Left lung (tissue), 10 donors: Measurements from ENCODE around the gene PRAC2. TPM values are rescaled to one million over a fixed set of nuclear protein-coding genes. Genes with fewer than 3 reads are reported as not detected.

Source experiments
- ATAC-seq: fragments of 200-7000 bp; cut with Tn5 transposase; one replicate; pipeline ENCODE4 v1.9.1; 2020; ENCODE audit warnings: moderate library complexity
- DNase-seq, 4 donors: peaks; one replicate each; pipeline ENCODE4 v3.0.0-alpha.2; 2013 to 2020
- H3K27ac ChIP-seq, 2 donors: fragments of 200-600 bp; sonication (generic) in 1 of 2; one replicate each; pipeline versions ENCODE4 v1.5.0 to v1.8.0; 2020 to 2021
- H3K27me3 ChIP-seq, 2 donors: fragments of 200-600 bp; sonication (generic) in 1 of 2; one replicate each; pipeline versions ENCODE4 v1.5.0 to v1.8.0; 2020 to 2021
- H3K36me3 ChIP-seq, 2 donors: fragments of 200-600 bp; sonication (generic) in 1 of 2; one replicate each; pipeline versions ENCODE4 v1.5.0 to v1.8.0; 2020 to 2021
- H3K4me1 ChIP-seq, 2 donors: fragments of 200-600 bp; one replicate each; pipeline ENCODE4 v1.8.0; 2021
- H3K4me3 ChIP-seq, 2 donors: fragments of 200-600 bp; sonication (generic) in 1 of 2; one replicate each; pipeline versions ENCODE4 v1.5.0 to v1.8.0; 2020 to 2021; ENCODE audit warnings: mild to moderate bottlenecking in 1 of 2
- H3K9me3 ChIP-seq, 2 donors: fragments of 200-600 bp; sonication (generic) in 1 of 2; one replicate each; pipeline versions ENCODE4 v1.5.0 to v1.8.0; 2020 to 2021
- intact Hi-C, 2 donors: fragments of 100-400 bp; cut with DNase I; formaldehyde crosslinking; loops; one replicate each; pipeline versions ENCODE4 v1.11.2 to v1.14.2; 2022
- polyA plus RNA-seq, 6 donors: library from polyadenylated mRNA; unstranded; fragments of 120-200 nt; gene quantifications; one replicate each; pipeline ENCODE4 v1.2.1, GENCODE V29; 2013; ENCODE audit not compliant: insufficient read length in 6 of 6
- total RNA-seq, 2 donors: library from RNA; stranded (reverse); fragmentation: NEBNext Ultra II Directional; extraction: Animal tissue kit (Norgen Biotek cat#: 25700); gene quantifications; one replicate each; pipeline ENCODE4 v1.2.1, GENCODE V29; 2021
- TF ChIP-seq, protein P1 (sequence below), 2 donors: fragments of 200-600 bp; sonication (generic) in 1 of 2; IDR thresholded peaks; one replicate each; pipeline versions ENCODE4 v1.5.0 to v1.8.0; 2021; ENCODE audit warnings: antibody characterized with exemption in 2 of 2
- donor health status: DM: no; HTN: yes; CAD: no.
- donor health status: DM: no; HTN: no; CAD: no.

Gene PRAC2
- total and polyA plus RNA-seq, 8 donors = not detected

DNA sequence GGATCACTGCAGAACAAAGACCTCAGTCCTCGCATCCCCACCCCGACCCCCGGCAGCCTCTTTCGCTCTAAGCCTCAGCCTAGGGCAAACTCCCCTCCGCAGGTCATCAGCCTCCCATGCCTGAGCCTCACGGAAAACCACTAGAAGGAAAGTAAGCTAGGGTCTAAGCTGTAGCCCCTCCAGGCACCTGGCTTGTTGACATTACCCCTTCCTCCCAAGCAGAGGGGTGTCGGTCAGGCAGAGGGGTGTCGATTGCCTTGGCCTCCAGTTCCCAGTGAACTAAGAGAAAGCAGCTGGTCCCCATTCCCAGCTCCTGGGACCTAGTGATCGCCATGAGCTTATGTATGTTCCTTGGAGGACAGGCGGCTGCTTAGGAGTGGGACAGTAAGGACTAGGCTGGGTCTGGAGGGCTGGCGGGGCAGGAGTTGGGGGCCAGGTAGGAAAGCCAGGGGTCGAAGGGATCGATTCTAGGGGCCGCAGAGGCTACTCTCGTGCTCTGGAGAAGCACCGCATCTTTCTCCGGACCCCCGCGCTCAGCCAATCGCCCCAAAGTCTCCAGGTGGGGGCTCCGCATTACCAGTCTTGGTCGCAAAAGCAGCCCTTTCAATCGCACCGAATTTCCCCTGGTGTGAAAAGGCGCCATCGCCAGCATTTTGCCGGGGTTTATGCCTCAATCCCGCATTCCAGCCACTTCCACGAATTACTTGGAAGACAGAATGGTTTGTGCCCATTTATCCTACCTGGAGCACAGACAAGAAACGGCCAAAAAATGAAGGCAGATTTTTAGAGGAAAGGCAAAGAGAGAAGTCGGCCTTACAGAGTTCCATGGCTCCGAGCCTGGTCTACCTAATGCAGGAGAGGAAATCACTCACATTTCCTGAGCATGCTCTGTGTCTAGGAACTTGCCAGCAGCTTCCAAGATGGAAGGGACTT lies 26.9 kb downstream of the PRAC2 start:
- ATAC-seq (no peak), DNase-seq (no peak)
- no peaks in the 10 kb centered on the region for H3K36me3 ChIP-seq
- intact Hi-C loops = no loop called here
- no peak overlapping the region for H3K4me3 ChIP-seq
- H3K27ac ChIP-seq = no peak overlapping the region
- peaks cover 99 to 100% of the 10 kb centered on the region in 2 donors for H3K27me3 ChIP-seq
- TF ChIP-seq, protein P1, sequence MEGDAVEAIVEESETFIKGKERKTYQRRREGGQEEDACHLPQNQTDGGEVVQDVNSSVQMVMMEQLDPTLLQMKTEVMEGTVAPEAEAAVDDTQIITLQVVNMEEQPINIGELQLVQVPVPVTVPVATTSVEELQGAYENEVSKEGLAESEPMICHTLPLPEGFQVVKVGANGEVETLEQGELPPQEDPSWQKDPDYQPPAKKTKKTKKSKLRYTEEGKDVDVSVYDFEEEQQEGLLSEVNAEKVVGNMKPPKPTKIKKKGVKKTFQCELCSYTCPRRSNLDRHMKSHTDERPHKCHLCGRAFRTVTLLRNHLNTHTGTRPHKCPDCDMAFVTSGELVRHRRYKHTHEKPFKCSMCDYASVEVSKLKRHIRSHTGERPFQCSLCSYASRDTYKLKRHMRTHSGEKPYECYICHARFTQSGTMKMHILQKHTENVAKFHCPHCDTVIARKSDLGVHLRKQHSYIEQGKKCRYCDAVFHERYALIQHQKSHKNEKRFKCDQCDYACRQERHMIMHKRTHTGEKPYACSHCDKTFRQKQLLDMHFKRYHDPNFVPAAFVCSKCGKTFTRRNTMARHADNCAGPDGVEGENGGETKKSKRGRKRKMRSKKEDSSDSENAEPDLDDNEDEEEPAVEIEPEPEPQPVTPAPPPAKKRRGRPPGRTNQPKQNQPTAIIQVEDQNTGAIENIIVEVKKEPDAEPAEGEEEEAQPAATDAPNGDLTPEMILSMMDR (IDR thresholded peaks at IDR 0.05) = no peak
- H3K9me3 ChIP-seq = no peaks in the 10 kb centered on the region
- H3K4me1 ChIP-seq = peaks cover 0 to 7% of the 10 kb centered on the region in 2 donors

DNA sequence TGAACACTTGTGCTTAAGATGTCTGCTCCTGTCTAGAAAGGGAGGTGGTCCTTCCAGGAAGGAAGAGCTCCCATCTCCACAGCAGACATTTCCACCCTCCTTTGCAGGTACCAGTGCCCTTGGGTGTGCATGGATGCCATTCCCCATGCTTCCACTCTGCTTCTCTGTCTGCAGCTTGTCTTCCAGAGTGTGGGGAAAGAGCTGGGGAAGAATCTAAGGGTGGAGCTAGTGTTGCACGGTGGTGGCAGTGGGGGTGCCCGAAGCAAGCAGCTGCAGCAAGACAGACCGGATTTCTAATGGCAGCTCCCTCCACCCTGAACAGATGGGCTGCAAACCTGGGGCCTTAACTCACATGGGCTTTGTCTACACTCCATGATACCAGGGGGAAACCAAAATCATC lies 28.2 kb downstream of the PRAC2 start:
- TF ChIP-seq, protein P1 (IDR thresholded peaks at IDR 0.05) = no peak
- Histone ChIP-seq H3K27me3 (peaks cover 99 to 100% of the 10 kb centered on the region in 2 donors), H3K27ac (no peak overlapping the region), H3K4me3 (no peak overlapping the region), H3K36me3 (no peaks in the 10 kb centered on the region), H3K4me1 (peaks cover 0 to 17% of the 10 kb centered on the region in 2 donors), H3K9me3 (no peaks in the 10 kb centered on the region)
- ATAC-seq (no peak), DNase-seq (no peak)
- intact Hi-C loops = no loop called here

DNA sequence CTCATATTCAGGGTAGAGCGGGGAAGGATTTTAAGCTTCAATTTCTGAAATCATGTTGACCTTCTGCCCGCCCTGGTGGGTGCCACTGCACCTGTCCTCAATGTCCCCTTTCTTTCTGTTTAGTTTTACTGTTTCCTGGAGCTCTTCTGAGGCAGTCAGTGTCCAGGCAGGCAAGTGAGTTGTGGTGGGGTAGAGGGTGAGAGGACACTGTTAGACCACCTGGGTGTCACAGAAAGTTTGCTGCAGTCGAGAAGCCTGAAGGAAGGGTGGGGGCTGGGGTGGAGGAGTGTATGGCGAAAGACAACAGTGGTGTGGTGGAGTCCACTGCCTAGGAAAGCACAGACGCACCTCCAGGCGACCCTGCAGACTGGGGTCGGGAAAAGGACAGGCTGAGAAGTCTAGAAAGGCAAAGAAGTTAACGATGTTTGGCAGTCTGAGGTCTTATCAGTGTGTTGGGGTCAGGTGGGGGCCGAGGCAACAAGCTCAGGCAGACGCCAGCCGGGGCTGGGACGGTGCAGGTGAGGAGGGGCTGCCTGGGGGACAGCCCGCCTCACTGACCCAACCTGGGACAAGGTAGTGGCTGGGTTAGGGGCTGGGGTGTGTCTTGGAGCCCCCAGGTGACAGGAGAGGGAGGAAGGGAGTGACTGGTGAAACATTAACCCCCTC lies 28.9 kb downstream of the PRAC2 start:
- intact Hi-C loops = no loop called here
- Histone ChIP-seq H3K36me3 (no peaks in the 10 kb centered on the region), H3K27ac (no peak overlapping the region), H3K9me3 (no peaks in the 10 kb centered on the region), H3K27me3 (peaks cover 99 to 100% of the 10 kb centered on the region in 2 donors), H3K4me1 (peaks cover 0 to 17% of the 10 kb centered on the region in 2 donors), H3K4me3 (no peak overlapping the region)
- TF ChIP-seq, protein P1 (IDR thresholded peaks at IDR 0.05) = no peak
- no peak for ATAC-seq
- DNase-seq = no peak

DNA sequence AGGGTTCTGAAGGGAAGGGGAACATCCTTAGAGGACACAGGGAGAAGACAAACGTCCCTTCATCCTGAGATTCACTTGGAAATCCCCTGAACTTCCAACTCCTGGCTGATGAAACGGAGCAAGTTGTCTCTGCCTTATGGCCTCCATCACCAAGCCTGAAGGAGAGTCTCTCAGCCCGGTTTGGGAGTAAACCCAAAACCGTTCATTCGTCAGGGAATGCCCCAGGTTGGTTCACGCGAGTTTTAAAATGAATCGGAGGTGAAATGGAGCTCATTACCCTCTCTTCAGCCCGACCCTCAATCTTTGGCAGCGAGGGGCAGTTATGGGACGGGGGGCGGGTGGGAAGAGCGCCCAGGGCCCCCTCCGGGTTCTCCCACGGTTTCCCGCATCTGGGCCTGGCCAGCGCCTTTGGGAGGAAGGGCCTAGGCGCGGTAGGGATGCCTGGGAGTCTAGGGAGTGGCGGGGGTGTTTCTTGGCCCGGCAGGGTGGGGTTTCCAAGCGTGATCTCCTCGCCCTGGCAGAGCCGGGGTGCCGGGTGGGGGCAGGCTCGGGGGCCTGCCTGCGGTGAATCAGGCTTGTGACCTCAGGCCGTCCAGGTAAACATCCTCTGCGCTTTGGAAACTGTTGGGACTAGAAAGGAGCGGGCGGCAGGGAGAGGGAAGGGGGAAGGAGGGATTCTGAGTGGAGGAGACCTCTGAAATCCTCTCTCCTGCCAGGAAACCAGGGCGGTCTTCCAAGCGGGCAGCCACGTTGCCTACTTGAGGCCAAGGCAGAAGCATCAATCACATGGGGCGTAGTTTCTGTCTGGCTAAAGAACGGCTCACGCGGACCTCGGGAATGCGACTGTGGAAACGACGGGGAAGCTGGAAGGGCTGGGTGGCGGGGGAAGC lies 29.7 kb downstream of the PRAC2 start:
- intact Hi-C loops = no loop called here
- H3K36me3 ChIP-seq = no peaks in the 10 kb centered on the region
- H3K27ac ChIP-seq = no peak overlapping the region
- TF ChIP-seq, protein P1 (IDR thresholded peaks at IDR 0.05) = no peak
- DNase-seq (no peak), ATAC-seq (no peak)
- H3K4me1 ChIP-seq = peaks cover 0 to 17% of the 10 kb centered on the region in 2 donors
- peaks cover 93 to 100% of the 10 kb centered on the region in 2 donors for H3K27me3 ChIP-seq
- no peak overlapping the region for H3K4me3 ChIP-seq
- H3K9me3 ChIP-seq = no peaks in the 10 kb centered on the region
